ENCODE data around the gene GPR156. TPM values are rescaled to one million over a fixed set of nuclear protein-coding genes. Genes with fewer than 3 reads are reported as not detected.
"Not testable (repeated sequence)": the region's sequence is repeated elsewhere in the genome, so short reads cannot be mapped to it uniquely, and the experiment has no call there.

GPR156 gene
- total and polyA plus RNA-seq, 5 donors from 2014 or later: 0.42 TPM; not detected in 4

DNA sequence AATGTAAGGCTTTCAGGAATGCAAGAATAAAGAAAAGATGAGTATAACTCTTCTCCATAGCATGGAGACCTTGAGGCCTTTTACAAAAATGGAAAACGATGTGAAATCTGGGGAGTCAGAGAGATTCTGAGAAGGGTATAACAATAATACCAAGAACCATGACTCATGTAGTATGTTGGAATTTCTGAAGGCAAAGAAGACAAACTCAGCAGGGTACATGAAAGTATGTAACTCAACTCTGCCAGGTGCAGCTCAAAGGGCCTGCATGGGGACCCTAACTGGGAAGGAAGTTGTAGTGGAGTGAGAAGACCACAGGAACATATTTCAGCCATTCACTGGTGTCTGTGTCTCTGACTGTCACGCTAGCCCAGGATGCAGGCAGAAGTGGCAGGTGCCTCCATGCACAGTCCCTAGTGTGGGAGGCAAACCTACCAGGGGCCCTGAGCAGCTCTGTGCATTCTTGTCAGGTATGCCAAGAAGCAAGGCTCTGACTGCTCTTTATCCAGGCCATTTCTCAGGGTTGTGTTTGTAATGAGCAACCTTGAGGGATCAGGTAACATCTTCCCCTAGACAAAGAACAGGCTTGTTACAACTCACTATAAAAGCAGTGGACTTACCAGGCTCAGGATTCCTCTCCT, 57.2 kb downstream of the GPR156 start:
- no peaks in the 10 kb centered on the region for H3K4me1 Mint-ChIP-seq
- ATAC-seq (ENCODE audit: low read depth in 2 of 2): no peak
- Histone ChIP-seq H3K4me3 (ENCODE audit: low read depth, low read length) (no peak overlapping the region), H3K36me3 (ENCODE audit: control insufficient read depth, insufficient read depth, low read length) (no peaks in the 10 kb centered on the region), H3K27ac (ENCODE audit: insufficient read depth, low read length, poor library complexity, severe bottlenecking) (no peak overlapping the region), H3K4me1 (ENCODE audit: control insufficient read depth, insufficient read depth, low read length, poor library complexity, severe bottlenecking) (no peaks in the 10 kb centered on the region), H3K9me3 (ENCODE audit: control insufficient read depth in 2 of 2, low read length in 2 of 2) (no peaks in the 10 kb centered on the region), H3K27me3 (ENCODE audit: control insufficient read depth, insufficient read depth, low read length) (peaks cover under 1% of the 10 kb centered on the region)
- peaks cover 12% of the 10 kb centered on the region for H3K27me3 Mint-ChIP-seq
- H3K27ac Mint-ChIP-seq: no peak overlapping the region
- H3K36me3 Mint-ChIP-seq: no peaks in the 10 kb centered on the region
- no peak for DNase-seq
- no peak overlapping the region for H3K4me3 Mint-ChIP-seq
- peaks cover 0 to 5% (median 0%) of the 10 kb centered on the region in 7 donors for H3K9me3 Mint-ChIP-seq

DNA sequence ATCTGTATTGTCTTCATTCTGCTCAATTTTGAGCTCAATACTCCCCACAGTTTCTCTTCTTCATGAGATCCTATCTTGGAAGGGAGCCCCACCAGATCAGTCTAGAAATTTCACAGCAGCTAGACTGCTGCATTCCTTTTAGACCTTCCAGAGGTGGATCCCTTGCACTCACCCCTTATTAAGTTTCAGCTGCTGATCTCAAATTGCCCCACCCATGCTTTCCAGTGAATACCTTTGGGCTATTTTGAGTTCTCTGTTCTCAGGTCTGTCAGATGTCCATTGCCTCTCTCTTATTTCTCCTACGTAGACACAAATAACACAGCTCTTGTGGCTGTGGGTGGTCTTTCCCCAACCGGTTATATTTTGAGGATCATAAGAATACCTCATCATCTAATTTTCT, 60.8 kb downstream of the GPR156 start:
- no peak for ATAC-seq (ENCODE audit: low read depth in 2 of 2)
- Mint-ChIP-seq H3K4me1 (no peaks in the 10 kb centered on the region), H3K27ac (no peak overlapping the region), H3K27me3 (peaks cover 16% of the 10 kb centered on the region), H3K36me3 (no peaks in the 10 kb centered on the region), H3K4me3 (no peak overlapping the region), H3K9me3 (peaks cover 0 to 5% (median 0%) of the 10 kb centered on the region in 7 donors)
- no peak for DNase-seq
- Histone ChIP-seq H3K4me1 (ENCODE audit: control insufficient read depth, insufficient read depth, low read length, poor library complexity, severe bottlenecking) (no peaks in the 10 kb centered on the region), H3K36me3 (ENCODE audit: control insufficient read depth, insufficient read depth, low read length) (no peaks in the 10 kb centered on the region), H3K9me3 (ENCODE audit: control insufficient read depth in 2 of 2, low read length in 2 of 2) (no peaks in the 10 kb centered on the region), H3K27ac (ENCODE audit: insufficient read depth, low read length, poor library complexity, severe bottlenecking) (no peak overlapping the region), H3K4me3 (ENCODE audit: low read depth, low read length) (no peak overlapping the region), H3K27me3 (ENCODE audit: control insufficient read depth, insufficient read depth, low read length) (peaks cover 2% of the 10 kb centered on the region)

DNA sequence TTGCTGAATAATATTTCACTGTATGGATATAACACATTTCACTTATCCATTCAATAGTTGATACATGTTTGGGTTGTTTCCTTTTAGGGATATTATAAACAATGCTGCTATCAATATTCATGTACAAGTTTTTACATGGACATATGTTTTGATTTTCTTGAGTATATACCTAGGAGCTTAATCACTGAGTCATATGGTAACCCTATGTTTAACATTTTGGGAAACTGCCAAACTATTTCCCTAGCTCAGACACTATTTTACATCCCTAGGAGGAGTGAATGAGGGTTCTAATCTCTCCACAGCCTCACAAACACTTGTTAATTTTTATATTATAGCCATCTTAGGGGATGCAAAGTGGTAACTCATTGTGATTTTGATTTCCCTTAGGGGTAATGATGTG, 66.0 kb downstream of the GPR156 start:
- Mint-ChIP-seq H3K27ac (no peak overlapping the region), H3K4me1 (no peaks in the 10 kb centered on the region), H3K27me3 (peaks cover 11% of the 10 kb centered on the region), H3K4me3 (no peak overlapping the region), H3K36me3 (no peaks in the 10 kb centered on the region), H3K9me3 (peaks cover 0 to 1% (median 0%) of the 10 kb centered on the region in 7 donors)
- ATAC-seq (ENCODE audit: low read depth in 2 of 2): no peak
- Histone ChIP-seq H3K36me3 (ENCODE audit: control insufficient read depth, insufficient read depth, low read length) (no peaks in the 10 kb centered on the region), H3K4me3 (ENCODE audit: low read depth, low read length) (no peak overlapping the region), H3K27ac (ENCODE audit: insufficient read depth, low read length, poor library complexity, severe bottlenecking) (no peak overlapping the region), H3K4me1 (ENCODE audit: control insufficient read depth, insufficient read depth, low read length, poor library complexity, severe bottlenecking) (no peaks in the 10 kb centered on the region), H3K27me3 (ENCODE audit: control insufficient read depth, insufficient read depth, low read length) (peaks cover 2% of the 10 kb centered on the region), H3K9me3 (ENCODE audit: control insufficient read depth in 2 of 2, low read length in 2 of 2) (no peaks in the 10 kb centered on the region)
- DNase-seq: no peak

DNA sequence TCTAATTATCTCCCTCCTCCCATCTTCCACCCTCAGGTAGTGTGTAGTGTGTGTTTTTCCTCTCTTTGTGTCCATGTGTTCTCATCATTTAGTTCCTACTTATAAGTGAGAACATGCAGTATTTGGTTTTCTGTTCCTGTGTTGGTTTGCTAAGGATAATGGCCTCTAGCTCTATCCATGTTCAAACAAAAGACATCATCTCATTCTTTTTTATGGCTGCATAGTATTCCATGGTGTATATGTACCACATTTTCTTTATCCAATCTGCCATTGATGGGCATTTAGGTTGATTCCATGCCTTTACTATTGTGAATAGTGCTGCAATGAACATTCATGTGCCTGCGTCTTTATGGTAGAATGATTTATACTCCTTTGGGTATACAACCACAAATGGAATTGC, 68.4 kb downstream of the GPR156 start:
- not testable (repeated sequence) for H3K4me1 ChIP-seq (ENCODE audit: control insufficient read depth, insufficient read depth, low read length, poor library complexity, severe bottlenecking); DNase-seq; H3K4me3 ChIP-seq (ENCODE audit: low read depth, low read length); H3K36me3 ChIP-seq (ENCODE audit: control insufficient read depth, insufficient read depth, low read length); H3K27ac ChIP-seq (ENCODE audit: insufficient read depth, low read length, poor library complexity, severe bottlenecking); H3K27ac Mint-ChIP-seq; ATAC-seq (ENCODE audit: low read depth in 2 of 2); H3K36me3 Mint-ChIP-seq; H3K4me1 Mint-ChIP-seq; H3K9me3 ChIP-seq (ENCODE audit: control insufficient read depth in 2 of 2, low read length in 2 of 2); H3K4me3 Mint-ChIP-seq; H3K27me3 ChIP-seq (ENCODE audit: control insufficient read depth, insufficient read depth, low read length); H3K9me3 Mint-ChIP-seq
- H3K27me3 Mint-ChIP-seq: peaks cover 20% of the 10 kb centered on the region

DNA sequence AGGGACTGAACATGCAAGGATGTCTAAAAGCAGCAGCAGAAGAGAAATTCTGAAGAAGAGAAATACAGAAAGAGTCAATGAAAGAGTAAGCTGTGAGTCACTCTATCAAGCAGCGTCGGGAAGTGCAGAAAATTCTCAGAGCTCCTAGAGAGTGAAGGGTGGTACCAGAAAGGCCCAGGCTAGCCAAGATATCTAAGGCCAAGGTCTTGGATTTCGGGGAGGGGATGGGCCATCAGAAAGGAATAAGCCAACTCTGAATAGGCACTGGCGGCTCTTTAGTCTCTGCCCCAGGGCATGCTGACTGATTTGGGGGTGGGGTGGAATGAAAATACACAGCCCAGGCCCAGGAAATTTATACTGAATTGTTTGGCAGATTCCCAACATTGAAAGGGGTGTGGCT, 70.8 kb downstream of the GPR156 start:
- Mint-ChIP-seq H3K36me3 (no peaks in the 10 kb centered on the region), H3K9me3 (peaks cover 0 to 1% (median 0%) of the 10 kb centered on the region in 7 donors), H3K27me3 (peaks cover 30% of the 10 kb centered on the region), H3K4me1 (no peaks in the 10 kb centered on the region), H3K27ac (no peak overlapping the region), H3K4me3 (no peak overlapping the region)
- no peak overlapping the region for H3K4me3 ChIP-seq (ENCODE audit: low read depth, low read length)
- no peaks in the 10 kb centered on the region for H3K4me1 ChIP-seq (ENCODE audit: control insufficient read depth, insufficient read depth, low read length, poor library complexity, severe bottlenecking)
- H3K36me3 ChIP-seq (ENCODE audit: control insufficient read depth, insufficient read depth, low read length): no peaks in the 10 kb centered on the region
- DNase-seq (no peak), ATAC-seq (ENCODE audit: low read depth in 2 of 2) (no peak)
- no peak overlapping the region for H3K27ac ChIP-seq (ENCODE audit: insufficient read depth, low read length, poor library complexity, severe bottlenecking)
- H3K27me3 ChIP-seq (ENCODE audit: control insufficient read depth, insufficient read depth, low read length): peaks cover 4% of the 10 kb centered on the region
- H3K9me3 ChIP-seq (ENCODE audit: control insufficient read depth in 2 of 2, low read length in 2 of 2): no peaks in the 10 kb centered on the region

DNA sequence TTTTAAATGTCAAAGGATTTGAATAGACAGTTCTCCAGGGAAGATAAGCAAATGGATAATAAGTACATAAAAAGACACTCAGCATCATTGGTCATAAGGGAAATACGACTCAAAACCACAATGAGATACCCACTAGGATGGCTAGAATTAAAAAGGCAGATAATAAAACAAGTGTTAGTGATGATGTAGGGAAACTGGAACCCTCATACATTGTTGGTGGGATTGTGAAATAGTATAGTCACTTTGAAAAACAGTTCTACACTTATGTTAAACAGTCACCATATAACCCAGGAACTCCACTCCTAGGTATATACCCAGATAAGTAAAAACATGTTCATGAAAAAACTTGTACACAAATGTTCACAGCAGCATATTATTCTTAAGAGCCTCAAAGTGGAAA, 72.5 kb downstream of the GPR156 start:
- Mint-ChIP-seq H3K9me3 (peaks cover 0 to 1% (median 0%) of the 10 kb centered on the region in 7 donors), H3K4me3 (no peak overlapping the region), H3K4me1 (no peaks in the 10 kb centered on the region), H3K36me3 (no peaks in the 10 kb centered on the region), H3K27ac (no peak overlapping the region), H3K27me3 (peaks cover 30% of the 10 kb centered on the region)
- H3K9me3 ChIP-seq (ENCODE audit: control insufficient read depth in 2 of 2, low read length in 2 of 2): no peaks in the 10 kb centered on the region
- H3K4me3 ChIP-seq (ENCODE audit: low read depth, low read length): no peak overlapping the region
- no peak for DNase-seq
- H3K27me3 ChIP-seq (ENCODE audit: control insufficient read depth, insufficient read depth, low read length): peaks cover 4% of the 10 kb centered on the region
- no peaks in the 10 kb centered on the region for H3K36me3 ChIP-seq (ENCODE audit: control insufficient read depth, insufficient read depth, low read length)
- no peaks in the 10 kb centered on the region for H3K4me1 ChIP-seq (ENCODE audit: control insufficient read depth, insufficient read depth, low read length, poor library complexity, severe bottlenecking)
- no peak overlapping the region for H3K27ac ChIP-seq (ENCODE audit: insufficient read depth, low read length, poor library complexity, severe bottlenecking)
- ATAC-seq (ENCODE audit: low read depth in 2 of 2): no peak

DNA sequence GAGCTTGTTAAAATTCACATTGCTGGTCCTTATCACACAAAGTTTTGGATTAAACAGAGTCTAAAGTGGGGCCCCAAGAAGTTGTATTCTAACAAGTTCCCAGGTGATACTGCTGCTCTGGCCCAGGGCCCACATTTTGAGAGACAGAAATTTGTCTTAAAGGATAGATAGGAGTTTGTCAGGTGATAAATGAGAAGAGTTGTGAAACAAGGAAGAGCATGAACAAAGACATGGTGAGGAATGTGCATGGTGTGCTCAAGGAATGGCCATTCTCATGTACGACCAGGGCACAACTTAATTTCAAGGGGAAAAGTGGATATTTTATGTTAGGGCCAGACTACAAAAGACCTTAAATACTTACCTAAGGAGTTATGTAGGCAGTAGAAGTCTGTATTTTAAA, 75.6 kb downstream of the GPR156 start:
- no peaks in the 10 kb centered on the region for H3K4me1 ChIP-seq (ENCODE audit: control insufficient read depth, insufficient read depth, low read length, poor library complexity, severe bottlenecking)
- H3K4me1 Mint-ChIP-seq: no peaks in the 10 kb centered on the region
- DNase-seq: no peak

DNA sequence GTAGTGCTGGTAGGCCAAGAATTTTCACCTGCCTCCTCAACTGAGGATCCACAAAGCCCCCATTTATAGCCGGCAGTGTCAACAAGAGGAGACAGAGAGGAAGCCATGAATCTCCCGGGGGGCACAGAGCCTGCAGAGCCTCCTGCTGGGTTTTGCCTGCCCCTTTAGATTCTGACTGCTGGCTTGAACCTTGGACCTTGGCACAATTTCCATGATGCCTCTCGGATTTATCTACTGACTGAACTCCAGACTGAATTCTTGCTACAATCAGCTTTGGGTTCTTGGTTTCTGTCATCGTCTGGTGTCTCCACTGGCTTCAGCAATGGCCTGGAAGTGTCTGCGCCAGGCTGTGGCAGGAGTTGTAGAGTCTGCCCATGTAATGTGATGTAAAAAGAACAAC, 80.7 kb downstream of the GPR156 start:
- no peaks in the 10 kb centered on the region for H3K27me3 Mint-ChIP-seq
- H3K4me3 ChIP-seq (ENCODE audit: low read depth, low read length): no peak overlapping the region
- DNase-seq (no peak), ATAC-seq (ENCODE audit: low read depth in 2 of 2) (no peak)
- no peak overlapping the region for H3K27ac Mint-ChIP-seq
- H3K36me3 ChIP-seq (ENCODE audit: control insufficient read depth, insufficient read depth, low read length): no peaks in the 10 kb centered on the region
- no peaks in the 10 kb centered on the region for H3K9me3 Mint-ChIP-seq
- H3K4me1 ChIP-seq (ENCODE audit: control insufficient read depth, insufficient read depth, low read length, poor library complexity, severe bottlenecking): no peaks in the 10 kb centered on the region
- no peak overlapping the region for H3K4me3 Mint-ChIP-seq
- H3K36me3 Mint-ChIP-seq: no peaks in the 10 kb centered on the region
- H3K27ac ChIP-seq (ENCODE audit: insufficient read depth, low read length, poor library complexity, severe bottlenecking): no peak overlapping the region
- no peaks in the 10 kb centered on the region for H3K4me1 Mint-ChIP-seq
- peaks cover 2% of the 10 kb centered on the region for H3K27me3 ChIP-seq (ENCODE audit: control insufficient read depth, insufficient read depth, low read length)
- no peaks in the 10 kb centered on the region for H3K9me3 ChIP-seq (ENCODE audit: control insufficient read depth in 2 of 2, low read length in 2 of 2)

More for the DNA sequence above, 75.6 kb downstream of the GPR156 start:
- no peak overlapping the region for H3K27ac ChIP-seq (ENCODE audit: insufficient read depth, low read length, poor library complexity, severe bottlenecking)
- peaks cover 30% of the 10 kb centered on the region for H3K27me3 Mint-ChIP-seq
- ATAC-seq (ENCODE audit: low read depth in 2 of 2): no peak
- no peak overlapping the region for H3K27ac Mint-ChIP-seq
- H3K36me3 ChIP-seq (ENCODE audit: control insufficient read depth, insufficient read depth, low read length): no peaks in the 10 kb centered on the region
- H3K36me3 Mint-ChIP-seq: no peaks in the 10 kb centered on the region
- peaks cover 6% of the 10 kb centered on the region for H3K27me3 ChIP-seq (ENCODE audit: control insufficient read depth, insufficient read depth, low read length)
- H3K9me3 Mint-ChIP-seq: peaks cover 0 to 1% (median 0%) of the 10 kb centered on the region in 7 donors
- no peak overlapping the region for H3K4me3 ChIP-seq (ENCODE audit: low read depth, low read length)
- H3K9me3 ChIP-seq (ENCODE audit: control insufficient read depth in 2 of 2, low read length in 2 of 2): no peaks in the 10 kb centered on the region
- no peak overlapping the region for H3K4me3 Mint-ChIP-seq

Measured in CD4-positive, CD25-positive, alpha-beta regulatory T cell (primary cell).